Posterior cingulate gyrus (tissue), 11 donors: ENCODE measurements around the gene VAT1L.

Experiments used
- DNase-seq, 10 donors: peaks; one replicate each; pipeline versions ENCODE4 v3.0.0 to v3.0.0-alpha.2; 2020 to 2021; ENCODE audit warnings: mixed read lengths in 3 of 10
- intact Hi-C: fragments of 100-400 bp; cut with DNase I; formaldehyde crosslinking; loops from one replicate; pipeline ENCODE4 v1.15.1; 2023

Gene VAT1L

GRCh38 chr16:77860953-77861352 is 72.6 kb downstream of the VAT1L start:
- intact Hi-C loops = no loop called here
- DNase-seq = no peak

- DNase-seq = no peak
- intact Hi-C loops = no loop called here
These were observed 74.9 kb downstream of the VAT1L start for GRCh38 chr16:77863250-77863649.

DNA sequence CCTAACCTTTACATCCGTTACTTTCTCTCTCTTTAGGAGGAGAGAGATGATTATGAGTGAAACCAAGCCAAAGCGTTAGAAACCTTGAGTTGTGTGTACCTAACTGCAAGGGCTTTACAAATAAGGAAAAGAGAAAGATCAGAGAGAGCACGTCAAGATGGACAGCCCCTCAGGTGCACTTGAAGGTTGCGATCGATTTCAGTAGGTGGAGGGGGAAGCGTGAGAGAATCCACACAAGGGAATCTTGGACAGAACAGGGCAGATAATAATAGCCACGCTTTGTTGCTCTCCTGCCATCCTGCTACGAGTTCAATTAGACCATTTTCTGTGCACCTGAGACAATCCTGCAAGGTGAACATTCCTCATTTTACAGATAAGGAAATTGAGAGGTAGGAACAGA is 78.4 kb downstream of the VAT1L start:
- intact Hi-C loops = no loop called here
- DNase-seq = no peak

DNA sequence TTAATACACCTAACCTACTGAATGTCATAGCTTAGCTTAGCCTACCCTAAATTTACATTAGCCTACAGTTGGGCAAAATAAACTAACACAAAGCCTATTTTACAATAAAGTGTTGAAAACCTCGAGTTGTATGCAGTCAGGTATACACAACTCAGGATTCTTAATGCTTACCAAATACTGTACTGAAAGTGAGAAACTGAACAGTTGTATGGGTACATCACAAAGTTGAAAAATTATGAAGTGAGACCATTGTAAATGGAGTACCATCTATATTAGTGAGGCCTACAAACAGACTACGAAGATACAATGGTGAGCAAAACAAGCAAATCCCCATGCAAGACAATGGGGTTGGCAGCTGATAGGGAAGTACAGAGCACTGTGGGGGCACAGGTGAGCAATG is 79.7 kb downstream of the VAT1L start:
- intact Hi-C loops = no loop called here
- DNase-seq = no peak

- intact Hi-C loops = no loop called here
These were observed 80.1 kb downstream of the VAT1L start for GRCh38 chr16:77868478-77868877.

GRCh38 chr16:77869997-77870813 is 81.8 kb downstream of the VAT1L start:
- intact Hi-C loops = no loop called here
- no peak for DNase-seq

More at GRCh38 chr16:77868478-77868877, 80.1 kb downstream of the VAT1L start:
- no peak for DNase-seq

DNA sequence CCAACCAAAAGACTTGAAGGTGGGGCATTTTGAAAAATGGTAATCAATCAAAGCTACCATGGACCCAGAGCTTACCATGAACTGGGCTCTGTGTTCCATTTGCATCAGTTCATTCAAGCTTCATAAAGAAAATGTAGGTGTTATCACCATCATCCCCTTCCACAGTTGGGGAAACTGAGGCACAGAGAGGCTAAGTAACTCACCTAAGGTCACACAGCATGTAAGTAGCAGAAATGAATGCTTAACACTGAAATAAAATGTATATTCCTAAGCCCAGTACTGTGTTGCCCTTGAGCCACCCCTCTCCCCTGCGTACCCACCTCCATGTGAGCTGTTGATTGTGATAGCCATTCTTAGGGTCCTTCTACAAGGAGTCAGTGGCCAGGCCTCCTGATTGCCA is 83.6 kb downstream of the VAT1L start:
- intact Hi-C loops = no loop called here
- DNase-seq = no peak

- DNase-seq = no peak
- intact Hi-C loops = no loop called here
These were observed 84.7 kb downstream of the VAT1L start for GRCh38 chr16:77873066-77873465.

GRCh38 chr16:77874347-77874746 is 86.0 kb downstream of the VAT1L start:
- intact Hi-C loops = no loop called here
- DNase-seq = no peak

DNA sequence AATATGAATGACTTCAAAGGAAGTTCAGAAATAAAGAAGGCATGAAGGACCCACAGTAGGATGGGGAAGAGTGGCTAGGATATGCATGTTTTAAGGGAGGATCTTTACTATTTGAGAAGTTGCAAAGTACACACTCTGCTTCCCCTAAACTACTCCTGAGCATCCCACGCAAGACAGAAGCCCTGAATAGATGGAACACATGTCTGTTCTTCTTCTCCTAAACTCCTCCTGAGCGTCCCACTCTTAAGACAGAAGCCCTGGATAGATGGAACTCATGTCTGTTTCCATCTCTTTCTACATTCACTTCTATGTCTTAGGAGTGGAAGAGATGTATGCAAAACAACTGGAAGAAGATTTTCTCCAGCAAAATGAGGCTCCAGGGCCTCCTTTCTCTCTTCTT is 88.4 kb downstream of the VAT1L start:
- intact Hi-C loops = no loop called here

GRCh38 chr16:77877712-77878347 is 89.5 kb downstream of the VAT1L start:
- intact Hi-C loops = no loop called here
- DNase-seq = no peak

More for the DNA sequence above, 88.4 kb downstream of the VAT1L start:
- no peak for DNase-seq

GRCh38 chr16:77881355-77882030 is 93.1 kb downstream of the VAT1L start:
- intact Hi-C loops = no loop called here
- DNase-seq = no peak

DNA sequence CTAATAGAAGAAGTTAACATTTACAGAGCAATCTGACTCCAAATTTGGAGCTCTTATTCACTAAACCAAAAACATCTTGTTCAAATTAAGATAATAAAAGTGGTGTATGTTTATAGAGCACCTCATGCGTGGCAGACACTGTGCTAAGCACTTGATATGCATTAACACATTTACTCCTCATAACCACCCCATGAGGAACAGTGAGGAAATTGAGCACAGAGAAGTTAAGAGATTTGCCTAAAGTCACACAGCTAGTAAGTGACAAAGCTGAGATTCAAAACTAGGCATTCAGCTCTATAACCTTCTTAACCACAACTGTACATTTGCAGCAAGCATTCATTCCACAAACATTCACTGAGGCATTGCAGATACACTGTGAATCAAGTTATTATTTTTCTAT is 94.0 kb downstream of the VAT1L start:
- intact Hi-C loops = no loop called here
- DNase-seq = no peak

DNA sequence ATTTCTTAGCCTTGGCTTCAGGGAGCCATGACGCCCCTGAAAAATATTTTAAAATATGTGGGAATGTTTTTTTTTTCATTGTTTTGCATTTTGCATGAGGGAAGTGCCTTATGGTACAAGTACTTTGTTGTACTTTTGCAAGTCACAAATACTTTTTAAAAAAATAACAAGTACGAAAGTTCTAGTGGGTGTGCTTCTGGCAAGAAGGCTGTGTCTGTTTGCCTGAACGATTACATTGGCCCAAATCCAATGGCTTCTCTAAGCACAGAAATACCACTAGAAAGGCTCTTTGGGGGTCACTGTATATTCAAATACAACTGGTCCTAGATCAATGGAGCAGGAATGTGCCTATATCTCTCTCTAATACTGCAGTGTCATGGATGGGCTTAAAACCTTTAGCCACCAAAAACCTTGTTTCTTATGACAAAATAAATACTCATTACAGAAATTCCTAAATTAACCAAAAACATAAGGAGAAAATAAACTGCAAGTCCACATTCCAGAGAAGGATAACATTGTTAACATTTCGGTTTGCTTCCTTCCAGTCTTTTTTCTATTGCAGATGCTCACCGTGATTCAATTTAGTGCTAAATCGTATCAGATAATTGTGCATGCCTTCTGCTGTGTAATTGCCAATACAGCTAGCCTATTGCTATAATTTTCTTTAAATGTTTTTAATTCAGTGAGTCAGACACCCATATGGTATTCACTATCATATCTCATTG is 97.4 kb downstream of the VAT1L start:
- intact Hi-C loops = no loop called here
- no peak for DNase-seq

- DNase-seq = peak in 7 of 10 donors; percentile 14 to 88 (median 37)
- intact Hi-C loops = no loop called here
These were observed 100.5 kb downstream of the VAT1L start for GRCh38 chr16:77888871-77889270.

DNA sequence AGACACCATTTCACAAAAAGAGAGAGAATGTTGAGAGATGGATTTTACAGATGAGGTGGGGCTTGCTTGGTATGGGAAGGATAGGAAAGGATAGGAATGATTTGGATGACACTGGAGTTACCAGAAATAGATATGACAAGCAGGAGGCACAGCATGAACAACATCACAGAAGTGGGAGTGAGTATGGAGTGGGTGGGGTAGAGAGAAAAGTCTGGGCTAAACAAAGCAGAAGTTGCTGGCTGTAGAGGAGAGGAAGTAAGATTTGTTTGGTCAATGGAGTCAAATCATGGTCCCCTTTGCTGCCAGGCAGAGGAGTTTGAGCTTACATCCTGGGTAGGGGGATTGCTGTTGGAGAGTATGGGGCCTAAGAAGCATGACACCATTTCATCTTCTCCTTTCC is 101.7 kb downstream of the VAT1L start:
- intact Hi-C loops = no loop called here
- no peak for DNase-seq

DNA sequence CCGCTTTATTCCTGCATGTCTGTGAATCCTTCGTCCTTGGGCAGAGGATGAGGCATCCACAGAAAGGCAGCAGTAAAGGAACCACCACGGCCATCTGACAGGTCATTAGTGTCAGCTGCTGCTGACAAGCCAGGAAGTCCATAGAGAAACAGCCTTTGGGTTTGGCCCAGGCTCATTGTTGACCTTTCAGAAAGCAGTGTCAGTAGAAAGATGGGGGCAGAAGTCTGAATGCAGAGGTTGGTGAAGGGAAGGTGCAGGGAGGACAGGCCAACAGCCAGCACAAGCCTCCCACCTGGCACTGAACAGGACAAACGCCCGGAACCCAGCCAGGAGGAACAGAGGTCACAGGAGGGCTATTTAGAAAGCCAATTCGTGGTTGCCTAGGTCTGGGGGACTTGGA is 105.8 kb downstream of the VAT1L start:
- no peak for DNase-seq
- intact Hi-C loops = no loop called here

DNA sequence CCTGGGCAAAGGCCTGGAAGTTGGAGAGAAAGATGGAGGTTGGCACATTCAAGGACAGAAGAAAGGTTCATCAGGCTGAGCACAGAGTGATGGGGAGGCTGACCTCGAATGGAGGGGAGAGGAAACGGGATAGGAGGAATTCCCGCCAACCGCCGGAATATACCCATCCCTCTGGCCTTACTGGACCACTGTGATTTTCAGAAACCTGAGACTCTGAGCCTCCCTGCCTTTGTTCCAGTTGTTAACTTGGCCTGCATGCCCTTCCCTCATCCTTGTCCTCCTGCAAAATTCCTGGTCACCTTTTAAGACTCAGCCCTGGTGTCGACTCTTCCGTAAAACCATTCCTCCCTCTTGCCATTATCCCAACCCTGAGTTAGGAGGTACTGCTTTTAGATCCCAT is 107.6 kb downstream of the VAT1L start:
- intact Hi-C loops = no loop called here
- peak in 1 of 10 donors; percentile 52 for DNase-seq

GRCh38 chr16:77896415-77897128 is 108.2 kb downstream of the VAT1L start:
- intact Hi-C loops = no loop called here
- DNase-seq = no peak

- no peak for DNase-seq
- intact Hi-C loops = no loop called here
These were observed 108.7 kb downstream of the VAT1L start for GRCh38 chr16:77897129-77897437.
